ENCODE measurements around the gene VGLL3. TPM values are rescaled to one million over a fixed set of nuclear protein-coding genes. Genes with fewer than 3 reads are reported as not detected.

VGLL3 gene
- total RNA-seq, 1 experiment from 2014 or later = 0.10 TPM

GRCh38 chr3:86989006-86989405 is 1.9 kb downstream of the VGLL3 start:
- H3K9ac ChIP-seq (ENCODE audit: low read length) = no peak overlapping the region
- H3K27ac ChIP-seq (ENCODE audit: low read depth, low read length) = no peak overlapping the region
- H2AFZ ChIP-seq (ENCODE audit: low read depth, low read length, poor library complexity, severe bottlenecking) = no peak overlapping the region
- TF ChIP-seq SRF (IDR thresholded peaks at IDR 0.05; ENCODE audit: low read depth) = no peak
- no peak for TF ChIP-seq RAD21 (IDR thresholded peaks at IDR 0.05; ENCODE audit: low read depth)
- no peak for TF ChIP-seq ELF1 (IDR thresholded peaks at IDR 0.05; ENCODE audit: borderline replicate concordance, low read depth)
- TF ChIP-seq ATF3 (IDR thresholded peaks at IDR 0.05) = no peak
- no peak for TF ChIP-seq REST (IDR thresholded peaks at IDR 0.05; ENCODE audit: low read depth)
- no peak for TF ChIP-seq EGR1 (IDR thresholded peaks at IDR 0.05; ENCODE audit: low read depth)
- no peak for TF ChIP-seq CBX3 (IDR thresholded peaks at IDR 0.05; ENCODE audit: low read depth)
- TF ChIP-seq MAX (IDR thresholded peaks at IDR 0.05) = no peak
- TF ChIP-seq ZFX (IDR thresholded peaks at IDR 0.05) = no peak
- no peak for TF ChIP-seq ZBTB33 (IDR thresholded peaks at IDR 0.05; ENCODE audit: extremely low read depth, insufficient replicate concordance, low read length)
- TF ChIP-seq EZH2 (IDR thresholded peaks at IDR 0.05) = no peak
- TF ChIP-seq POLR2AphosphoS5 (IDR thresholded peaks at IDR 0.05; ENCODE audit: low read depth, low read length) = no peak
- no peak for TF ChIP-seq SP1 (IDR thresholded peaks at IDR 0.05; ENCODE audit: low read depth)
- no peak for TF ChIP-seq CEBPB (IDR thresholded peaks at IDR 0.05; ENCODE audit: low read depth)
- TF ChIP-seq TCF7L2 (IDR thresholded peaks at IDR 0.05; ENCODE audit: borderline replicate concordance, extremely low read depth, insufficient read depth, insufficient read length) = no peak
- no peak for TF ChIP-seq POLR2A (IDR thresholded peaks at IDR 0.05; ENCODE audit: borderline replicate concordance, extremely low read depth, insufficient read depth, insufficient read length)
- TF ChIP-seq JUND (IDR thresholded peaks at IDR 0.05) = no peak
- TF ChIP-seq YY1 (IDR thresholded peaks at IDR 0.05; ENCODE audit: extremely low read depth, insufficient replicate concordance, low read depth, low read length) = no peak
- no peaks in the 10 kb centered on the region for H4K20me1 ChIP-seq (ENCODE audit: insufficient read depth)
- intact Hi-C loops (cut with micrococcal nuclease) = no loop called here
- peaks cover 6 to 28% of the 10 kb centered on the region in 2 experiments; a peak in 3 of 4 replicates for H3K4me1 ChIP-seq (ENCODE audit: control insufficient read depth in 1 of 2, insufficient read depth in 2 of 2, low read length in 2 of 2)
- no peaks in the 10 kb centered on the region for H3K9me3 ChIP-seq (ENCODE audit: control insufficient read depth in 1 of 2, insufficient read depth in 1 of 2, low read depth in 1 of 2, low read length in 2 of 2)
- H3K36me3 ChIP-seq (ENCODE audit: control insufficient read depth in 1 of 2, insufficient read depth in 2 of 2, low read length in 2 of 2) = no peaks in the 10 kb centered on the region
- no peak for ATAC-seq
- DNase-seq (ENCODE audit: low read depth, low spot score) = no peak
- peaks cover 5% of the 10 kb centered on the region; the same call in 1 of the 2 replicates for H3K27me3 ChIP-seq (ENCODE audit: insufficient read depth, low read length)
- ChIA-PET RAD21 (ENCODE audit: low non-redundant PET in 1 of 2, low total read pairs in 2 of 2, uncharacterized antibody in 2 of 2, unreplicated experiment in 2 of 2) (no interaction called here), CTCF (no interaction called here), POLR2A (no interaction called here)
- no peak overlapping the region for H3K4me3 ChIP-seq (replicated peaks in 1 of 2; ENCODE audit: low read depth in 1 of 2, low read length in 2 of 2)
- no peaks in the 10 kb centered on the region for H3K9me2 ChIP-seq (ENCODE audit: insufficient read depth)
- no peak overlapping the region; the same call in 1 of the 2 replicates for H3K4me2 ChIP-seq (ENCODE audit: low read length)
- no TSS peak for BruUV-seq (replicated peaks)
- no peaks in the 10 kb centered on the region for H3K79me2 ChIP-seq (ENCODE audit: insufficient read depth, low read length)
